Fibroblast of lung (primary cell): ENCODE measurements around the gene CENPN. TPM values are rescaled to one million over a fixed set of nuclear protein-coding genes. Genes with fewer than 3 reads are reported as not detected.

Source experiments
- DNase-seq, 2 donors: peaks; one replicate each; pipeline versions ENCODE4 v3.0.0 to v3.0.0-alpha.2; 2010; ENCODE audit warnings: low read depth in 2 of 2
- H2AFZ ChIP-seq: 2 replicates; pipeline ENCODE4 v1.5.1; 2012; ENCODE audit warnings: low read length, control low read depth, inconsistent platforms
- H3K27ac ChIP-seq: 2 replicates; pipeline ENCODE4 v1.5.1; 2011; ENCODE audit warnings: low read length, control low read depth; ENCODE audit not compliant: insufficient read depth
- H3K27me3 ChIP-seq: 2 replicates; pipeline ENCODE4 v1.5.1; 2011; ENCODE audit warnings: mild to moderate bottlenecking, low read length; ENCODE audit not compliant: control insufficient read depth, insufficient read depth
- H3K36me3 ChIP-seq: 2 replicates; pipeline ENCODE4 v1.5.1; 2011; ENCODE audit warnings: low read length; ENCODE audit not compliant: control insufficient read depth, insufficient read depth
- H3K4me1 ChIP-seq: 2 replicates; pipeline ENCODE4 v1.5.1; 2011; ENCODE audit warnings: low read length; ENCODE audit not compliant: control insufficient read depth, insufficient read depth; ENCODE audit errors: extremely low read depth
- H3K4me2 ChIP-seq: 2 replicates; pipeline ENCODE4 v1.5.1; 2011; ENCODE audit warnings: low read length, control low read depth; ENCODE audit not compliant: insufficient read depth; ENCODE audit errors: extremely low read depth
- H3K4me3 ChIP-seq, 4 experiments: fragments of 200-600 bp in 1 of 4; sonication (generic) in 1 of 4; replicated peaks in 1 of 4; 2 replicates each; pipeline ENCODE4 v1.5.1; 2011 to 2016; ENCODE audit warnings: low read length in 4 of 4, low read depth in 3 of 4, mild to moderate bottlenecking in 3 of 4, control low read depth in 2 of 4, inconsistent platforms in 1 of 4, mixed read lengths in 1 of 4; ENCODE audit not compliant: insufficient read depth in 1 of 4; ENCODE audit errors: control extremely low read depth in 1 of 4
- H3K79me2 ChIP-seq: 2 replicates; pipeline ENCODE4 v1.5.1; 2012; ENCODE audit warnings: mild to moderate bottlenecking, low read length, inconsistent platforms; ENCODE audit not compliant: control insufficient read depth, insufficient read depth
- H3K9ac ChIP-seq: 2 replicates; pipeline ENCODE4 v1.5.1; 2011; ENCODE audit warnings: mild to moderate bottlenecking, low read length, control low read depth; ENCODE audit not compliant: insufficient read depth
- H3K9me3 ChIP-seq: 2 replicates; pipeline ENCODE4 v1.5.1; 2012; ENCODE audit warnings: low read depth, low read length; ENCODE audit not compliant: control insufficient read depth, insufficient read depth
- H4K20me1 ChIP-seq: 2 replicates; pipeline ENCODE4 v1.5.1; 2011; ENCODE audit warnings: low read length; ENCODE audit not compliant: control insufficient read depth, insufficient read depth; ENCODE audit errors: extremely low read depth
- CTCF ChIP-seq, 2 donors: IDR thresholded peaks in 1 of 2; conservative IDR thresholded peaks in 1 of 2; 1 replicate in 1 of 2; 2 replicates in 1 of 2; pipeline ENCODE4 v1.5.1; 2011 to 2012; ENCODE audit warnings: low read length in 2 of 2, control low read depth in 1 of 2, inconsistent platforms in 1 of 2, low read depth in 1 of 2, mild to moderate bottlenecking in 1 of 2
- EZH2 ChIP-seq: IDR thresholded peaks from 2 replicates; pipeline ENCODE4 v1.5.1; 2012; ENCODE audit warnings: low read length, control low read depth, mild to moderate bottlenecking; ENCODE audit errors: missing control alignments
- polyA plus RNA-seq, 2 donors: library from polyadenylated mRNA; depleted of rRNA in 1 of 2; stranded (reverse) in 1 of 2; unstranded in 1 of 2; fragments of >200 nt; gene quantifications; 2 replicates each; pipeline ENCODE4 v1.2.1, GENCODE V29; 2011 to 2012; ENCODE audit warnings: missing spikeins in 1 of 2
- total RNA-seq: library from RNA; depleted of rRNA; stranded (reverse); fragments of >200 nt; gene quantifications from 2 replicates; pipeline ENCODE4 v1.2.1, GENCODE V29; 2014

The CENPN gene
- total and polyA plus RNA-seq, 2 donors (not counting 1 experiment from before 2014, with no cell fraction given), result 19.5 to 33.8 TPM

DNA sequence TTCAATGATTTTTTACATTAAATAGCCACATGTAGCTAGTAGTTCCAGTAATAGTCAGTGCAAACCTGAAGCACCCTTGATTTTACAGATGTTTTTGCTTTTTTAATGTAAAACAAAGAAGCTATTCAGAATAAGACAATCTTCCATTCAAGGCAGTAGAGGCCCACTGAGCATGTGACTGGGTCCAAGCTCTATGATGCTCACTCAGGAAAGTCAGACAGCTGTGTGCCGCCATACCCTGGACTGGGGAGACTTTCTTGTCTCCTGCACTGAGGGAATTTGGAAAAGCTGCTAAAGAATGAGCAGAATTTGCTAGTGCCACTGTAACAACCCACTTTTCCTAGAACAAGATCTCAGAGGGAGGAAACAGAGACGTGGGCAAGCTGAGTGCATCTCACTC lies 11.5 kb downstream of the CENPN start:
- DNase-seq, result no peak
- Histone ChIP-seq H3K79me2 (no peaks in the 10 kb centered on the region), H3K36me3 (peaks cover 8% of the 10 kb centered on the region), H3K27me3 (no peaks in the 10 kb centered on the region), H3K9ac (no peak overlapping the region), H3K4me3 (no peak overlapping the region), H2AFZ (no peak overlapping the region), H4K20me1 (no peaks in the 10 kb centered on the region), H3K4me1 (no peaks in the 10 kb centered on the region), H3K4me2 (no peak overlapping the region), H3K27ac (no peak overlapping the region), H3K9me3 (no peaks in the 10 kb centered on the region)
- no peak for TF ChIP-seq CTCF (conservative IDR thresholded peaks at IDR 0.05 in 1 of 2, IDR thresholded peaks at IDR 0.05 in 1 of 2; ENCODE audit: low read depth in 1 of 2, low read length in 2 of 2)
- TF ChIP-seq EZH2, result no peak

DNA sequence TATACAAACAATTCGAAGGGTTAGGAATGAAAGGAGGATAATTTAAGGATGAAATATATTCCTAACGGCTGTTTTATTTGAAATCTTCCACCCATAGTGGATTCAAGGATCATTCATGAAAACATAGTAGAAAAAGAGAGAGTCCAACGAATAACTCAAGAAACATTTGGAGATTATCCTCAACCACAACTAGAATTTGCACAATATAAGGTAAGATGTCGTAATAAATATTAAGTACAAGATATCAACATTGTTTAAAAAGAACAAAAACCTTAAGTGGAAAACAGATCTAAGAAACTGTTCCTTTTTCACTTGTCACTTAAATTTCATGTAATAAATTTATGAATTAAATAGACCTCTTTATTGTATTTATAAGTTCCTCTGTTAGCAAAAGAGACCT lies 19.4 kb downstream of the CENPN start:
- TF ChIP-seq CTCF (conservative IDR thresholded peaks at IDR 0.05 in 1 of 2, IDR thresholded peaks at IDR 0.05 in 1 of 2; ENCODE audit: low read depth in 1 of 2, low read length in 2 of 2) (no peak), EZH2 (no peak)
- no peak overlapping the region for H2AFZ ChIP-seq
- H3K4me3 ChIP-seq, result no peak overlapping the region
- H3K79me2 ChIP-seq, result no peaks in the 10 kb centered on the region
- no peak overlapping the region for H3K27ac ChIP-seq
- H3K4me2 ChIP-seq, result no peak overlapping the region
- peaks cover 3% of the 10 kb centered on the region for H3K36me3 ChIP-seq
- H3K9me3 ChIP-seq, result no peaks in the 10 kb centered on the region
- H3K9ac ChIP-seq, result no peak overlapping the region
- H3K4me1 ChIP-seq, result no peaks in the 10 kb centered on the region
- DNase-seq, result no peak
- H4K20me1 ChIP-seq, result no peaks in the 10 kb centered on the region
- H3K27me3 ChIP-seq, result no peaks in the 10 kb centered on the region

DNA sequence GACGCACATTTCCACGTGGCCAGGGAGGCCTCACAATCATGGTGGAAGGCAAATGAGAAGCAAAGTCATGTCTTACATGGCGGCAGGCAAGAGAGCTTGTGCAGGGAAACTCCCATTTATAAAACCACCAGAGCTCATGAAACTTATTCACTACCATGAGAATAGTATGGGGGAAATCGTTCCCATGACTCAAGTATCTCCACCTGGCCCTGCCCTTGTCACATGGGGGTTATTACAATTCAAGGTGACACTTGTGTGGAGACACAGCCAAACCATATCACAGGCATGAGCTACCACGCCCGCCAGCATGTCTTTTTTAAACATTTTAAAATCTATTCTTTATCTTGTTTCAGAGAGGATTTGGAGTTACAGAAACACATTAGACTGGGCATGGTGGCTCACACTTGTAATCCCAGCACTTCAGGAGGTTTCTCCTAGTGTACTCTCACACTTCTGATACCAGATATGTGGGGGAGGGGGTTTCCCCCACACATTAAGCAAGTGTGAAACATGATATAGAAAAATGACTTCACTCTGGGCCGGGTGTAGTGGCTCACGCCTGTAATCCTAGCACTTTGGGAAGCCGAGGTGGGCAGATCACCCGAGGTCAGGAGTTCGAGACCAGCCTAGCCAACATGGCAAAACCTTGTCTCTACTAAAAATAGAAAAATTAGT lies 23.1 kb downstream of the CENPN start:
- Histone ChIP-seq H4K20me1 (no peaks in the 10 kb centered on the region), H3K27ac (no peak overlapping the region)
- no peak for TF ChIP-seq CTCF (conservative IDR thresholded peaks at IDR 0.05 in 1 of 2, IDR thresholded peaks at IDR 0.05 in 1 of 2; ENCODE audit: low read depth in 1 of 2, low read length in 2 of 2)
- TF ChIP-seq EZH2, result no peak

More for the DNA sequence above, 23.1 kb downstream of the CENPN start:
- Histone ChIP-seq H3K27me3 (no peaks in the 10 kb centered on the region), H3K4me2 (no peak overlapping the region), H2AFZ (no peak overlapping the region), H3K9me3 (no peaks in the 10 kb centered on the region), H3K4me3 (no peak overlapping the region), H3K36me3 (no peaks in the 10 kb centered on the region), H3K79me2 (no peaks in the 10 kb centered on the region), H3K9ac (no peak overlapping the region), H3K4me1 (no peaks in the 10 kb centered on the region)
- DNase-seq, result no peak
